ENCODE measurements around the gene FGD1.

Gene FGD1

DNA sequence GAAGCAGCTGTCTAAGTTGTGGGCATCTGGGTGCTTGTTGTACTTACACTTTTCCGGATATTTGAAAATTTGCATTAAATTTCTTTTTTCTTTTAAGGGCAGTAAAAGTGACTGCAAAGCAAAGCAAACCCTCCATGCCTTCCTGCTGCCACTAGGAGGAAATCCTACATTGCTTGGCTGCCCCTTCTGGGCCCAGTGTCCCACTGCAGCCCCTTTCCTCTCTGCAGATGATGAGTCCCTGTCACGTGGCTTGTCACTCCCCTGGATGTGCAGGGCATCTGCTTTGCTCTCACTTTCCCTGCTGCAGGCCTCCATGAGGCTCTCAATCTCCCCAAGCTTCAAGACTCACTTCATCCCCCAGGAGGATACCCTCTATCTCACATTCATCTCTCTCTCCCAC, 43.1 kb downstream of the FGD1 start:
- no peaks in the 10 kb centered on the region for H3K27me3 ChIP-seq
- TF ChIP-seq, protein P1, sequence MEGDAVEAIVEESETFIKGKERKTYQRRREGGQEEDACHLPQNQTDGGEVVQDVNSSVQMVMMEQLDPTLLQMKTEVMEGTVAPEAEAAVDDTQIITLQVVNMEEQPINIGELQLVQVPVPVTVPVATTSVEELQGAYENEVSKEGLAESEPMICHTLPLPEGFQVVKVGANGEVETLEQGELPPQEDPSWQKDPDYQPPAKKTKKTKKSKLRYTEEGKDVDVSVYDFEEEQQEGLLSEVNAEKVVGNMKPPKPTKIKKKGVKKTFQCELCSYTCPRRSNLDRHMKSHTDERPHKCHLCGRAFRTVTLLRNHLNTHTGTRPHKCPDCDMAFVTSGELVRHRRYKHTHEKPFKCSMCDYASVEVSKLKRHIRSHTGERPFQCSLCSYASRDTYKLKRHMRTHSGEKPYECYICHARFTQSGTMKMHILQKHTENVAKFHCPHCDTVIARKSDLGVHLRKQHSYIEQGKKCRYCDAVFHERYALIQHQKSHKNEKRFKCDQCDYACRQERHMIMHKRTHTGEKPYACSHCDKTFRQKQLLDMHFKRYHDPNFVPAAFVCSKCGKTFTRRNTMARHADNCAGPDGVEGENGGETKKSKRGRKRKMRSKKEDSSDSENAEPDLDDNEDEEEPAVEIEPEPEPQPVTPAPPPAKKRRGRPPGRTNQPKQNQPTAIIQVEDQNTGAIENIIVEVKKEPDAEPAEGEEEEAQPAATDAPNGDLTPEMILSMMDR (IDR thresholded peaks at IDR 0.05) = no peak
- DNase-seq = no peak
- H3K9me3 ChIP-seq = no peaks in the 10 kb centered on the region
- intact Hi-C loops (cut with DNase I; ENCODE audit: low total_unique reads) = no loop called here
- H3K4me1 ChIP-seq = no peaks in the 10 kb centered on the region
- no peak overlapping the region for H3K4me3 ChIP-seq
- H3K36me3 ChIP-seq = peaks cover 0 to 51% (median 15%) of the 10 kb centered on the region in 3 donors
- no peak overlapping the region for H3K27ac ChIP-seq

DNA sequence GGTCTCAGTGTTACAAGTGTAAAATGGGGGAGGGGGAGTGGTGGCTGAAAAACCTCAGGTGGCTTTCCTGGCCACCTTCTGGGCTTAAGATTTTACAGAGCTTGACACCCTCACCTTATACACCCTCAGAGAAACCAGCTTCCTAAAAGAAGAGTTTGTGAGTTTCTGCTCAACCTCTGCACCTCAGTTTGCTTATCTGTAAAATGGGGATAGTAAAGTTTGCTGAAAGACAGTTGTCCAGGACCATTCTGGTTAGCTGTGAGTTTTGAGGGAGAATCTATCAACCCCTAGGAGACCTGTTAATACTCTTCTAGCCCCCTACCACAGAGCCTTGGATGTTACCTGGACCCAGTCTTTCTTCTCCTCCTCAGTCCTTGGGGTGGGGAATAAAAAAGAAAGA, 46.1 kb downstream of the FGD1 start:
- Histone ChIP-seq H3K27ac (no peak overlapping the region), H3K36me3 (peaks cover 0 to 35% (median 8%) of the 10 kb centered on the region in 3 donors), H3K27me3 (no peaks in the 10 kb centered on the region), H3K4me3 (no peak overlapping the region), H3K4me1 (no peaks in the 10 kb centered on the region), H3K9me3 (no peaks in the 10 kb centered on the region)
- TF ChIP-seq, protein P1 (IDR thresholded peaks at IDR 0.05) = no peak
- intact Hi-C loops (cut with DNase I; ENCODE audit: low total_unique reads) = no loop called here
- DNase-seq = no peak

DNA sequence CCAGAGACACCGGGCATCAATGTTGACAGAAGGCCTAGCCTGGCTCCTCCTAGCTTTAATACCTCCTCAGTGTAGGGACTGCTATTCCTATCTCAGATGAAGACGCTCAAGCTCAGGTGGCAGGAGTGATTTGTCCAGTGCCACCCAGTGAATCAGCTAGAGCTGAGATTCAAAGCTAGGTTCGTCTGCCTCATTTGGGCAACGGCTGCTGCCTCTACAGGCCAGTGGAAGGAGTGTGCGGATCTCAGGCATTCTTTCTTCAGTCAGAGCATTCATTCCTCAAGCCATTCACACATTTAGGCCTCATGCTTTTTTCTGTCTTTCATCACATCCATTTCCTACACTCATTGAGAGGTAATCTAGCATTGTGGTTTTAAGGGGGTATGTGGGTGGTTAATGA, 48.6 kb downstream of the FGD1 start:
- Histone ChIP-seq H3K27ac (no peak overlapping the region), H3K27me3 (no peaks in the 10 kb centered on the region), H3K9me3 (no peaks in the 10 kb centered on the region), H3K36me3 (peaks cover 0 to 36% (median 8%) of the 10 kb centered on the region in 3 donors), H3K4me1 (no peaks in the 10 kb centered on the region), H3K4me3 (no peak overlapping the region)
- intact Hi-C loops (cut with DNase I; ENCODE audit: low total_unique reads) = no loop called here
- no peak for DNase-seq
- TF ChIP-seq, protein P1 (IDR thresholded peaks at IDR 0.05) = no peak

DNA sequence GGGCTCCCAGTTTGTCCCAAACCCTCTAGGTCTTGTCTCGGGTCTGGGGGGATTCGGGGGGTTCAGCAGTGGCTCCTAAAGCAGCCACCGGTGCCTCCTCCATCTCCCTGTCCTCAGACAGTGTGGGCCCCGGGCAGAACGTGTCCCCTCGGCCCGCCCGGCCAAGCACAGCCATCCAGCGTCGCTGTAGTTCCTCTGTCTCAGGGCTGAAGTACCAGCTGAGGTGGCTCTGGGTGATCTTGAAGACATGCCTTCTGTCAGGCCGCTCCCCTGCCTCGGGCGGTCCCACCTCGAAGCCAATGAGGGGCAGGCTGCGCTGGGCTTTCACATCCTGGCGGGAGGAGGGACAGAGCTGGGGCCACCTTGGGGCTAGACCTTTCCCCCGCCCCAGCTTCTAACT, 50.0 kb downstream of the FGD1 start:
- H3K9me3 ChIP-seq = no peaks in the 10 kb centered on the region
- DNase-seq = no peak
- intact Hi-C loops (cut with DNase I; ENCODE audit: low total_unique reads) = no loop called here
- peaks cover 0 to 36% (median 8%) of the 10 kb centered on the region in 3 donors for H3K36me3 ChIP-seq
- no peak overlapping the region for H3K27ac ChIP-seq
- no peak overlapping the region for H3K4me3 ChIP-seq
- H3K27me3 ChIP-seq = no peaks in the 10 kb centered on the region
- TF ChIP-seq, protein P1 (IDR thresholded peaks at IDR 0.05) = no peak
- peaks cover 0 to 13% (median 6%) of the 10 kb centered on the region in 4 donors for H3K4me1 ChIP-seq

DNA sequence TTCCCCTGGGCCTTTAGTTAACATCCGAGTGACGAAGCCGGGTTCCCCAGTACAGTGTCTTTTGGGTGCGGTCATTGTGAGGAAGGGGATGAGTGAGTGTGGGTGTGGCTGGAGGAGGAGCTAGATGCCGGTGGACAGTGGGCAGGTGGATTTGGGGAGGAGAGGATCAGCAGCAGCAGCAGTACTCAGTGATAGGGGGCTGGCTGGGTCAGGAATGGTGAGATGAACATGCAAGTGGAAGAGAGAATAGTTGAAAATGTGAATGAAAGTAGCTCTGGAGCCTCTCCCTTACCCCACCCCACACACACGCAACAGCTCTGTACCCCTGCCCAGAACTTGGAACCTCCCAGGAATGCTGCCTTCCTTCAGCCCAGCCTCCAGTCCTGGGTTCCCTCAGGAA, 51.3 kb downstream of the FGD1 start:
- Histone ChIP-seq H3K27me3 (no peaks in the 10 kb centered on the region), H3K9me3 (no peaks in the 10 kb centered on the region), H3K4me1 (peaks cover 0 to 14% (median 7%) of the 10 kb centered on the region in 4 donors), H3K4me3 (no peak overlapping the region), H3K27ac (no peak overlapping the region), H3K36me3 (peaks cover 0 to 31% (median 8%) of the 10 kb centered on the region in 3 donors)
- intact Hi-C loops (cut with DNase I; ENCODE audit: low total_unique reads) = no loop called here
- no peak for DNase-seq
- TF ChIP-seq, protein P1 (IDR thresholded peaks at IDR 0.05) = no peak

DNA sequence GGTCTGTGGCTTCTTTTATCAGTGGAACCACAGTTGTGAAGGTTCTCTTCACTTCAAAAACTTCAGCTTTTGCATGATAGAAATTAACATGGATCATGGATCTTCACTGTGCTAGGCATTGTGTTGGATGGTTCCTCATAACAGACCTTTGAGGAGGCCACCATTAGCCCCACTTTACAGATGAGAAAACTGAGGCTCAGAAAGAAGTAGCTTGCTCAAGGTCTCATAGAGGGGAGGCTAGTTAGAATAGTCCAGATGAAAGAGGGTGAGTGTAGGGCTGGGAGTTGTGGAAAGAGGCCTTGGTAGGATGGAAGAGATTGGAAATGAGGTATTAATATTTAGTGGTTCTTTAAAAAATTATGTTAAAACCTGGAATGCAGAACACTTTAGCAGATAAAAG, 53.2 kb downstream of the FGD1 start:
- H3K4me3 ChIP-seq = no peak overlapping the region
- no peak overlapping the region for H3K27ac ChIP-seq
- H3K36me3 ChIP-seq = peaks cover 0 to 14% (median 0%) of the 10 kb centered on the region in 3 donors
- TF ChIP-seq, protein P1 (IDR thresholded peaks at IDR 0.05) = no peak
- intact Hi-C loops (cut with DNase I; ENCODE audit: low total_unique reads) = no loop called here
- peaks cover 0 to 14% (median 7%) of the 10 kb centered on the region in 4 donors for H3K4me1 ChIP-seq
- H3K27me3 ChIP-seq = no peaks in the 10 kb centered on the region
- no peak for DNase-seq
- no peaks in the 10 kb centered on the region for H3K9me3 ChIP-seq

Data from tibial artery (tissue), 4 donors.